Measurements from ENCODE around the gene NHSL2.

DNA sequence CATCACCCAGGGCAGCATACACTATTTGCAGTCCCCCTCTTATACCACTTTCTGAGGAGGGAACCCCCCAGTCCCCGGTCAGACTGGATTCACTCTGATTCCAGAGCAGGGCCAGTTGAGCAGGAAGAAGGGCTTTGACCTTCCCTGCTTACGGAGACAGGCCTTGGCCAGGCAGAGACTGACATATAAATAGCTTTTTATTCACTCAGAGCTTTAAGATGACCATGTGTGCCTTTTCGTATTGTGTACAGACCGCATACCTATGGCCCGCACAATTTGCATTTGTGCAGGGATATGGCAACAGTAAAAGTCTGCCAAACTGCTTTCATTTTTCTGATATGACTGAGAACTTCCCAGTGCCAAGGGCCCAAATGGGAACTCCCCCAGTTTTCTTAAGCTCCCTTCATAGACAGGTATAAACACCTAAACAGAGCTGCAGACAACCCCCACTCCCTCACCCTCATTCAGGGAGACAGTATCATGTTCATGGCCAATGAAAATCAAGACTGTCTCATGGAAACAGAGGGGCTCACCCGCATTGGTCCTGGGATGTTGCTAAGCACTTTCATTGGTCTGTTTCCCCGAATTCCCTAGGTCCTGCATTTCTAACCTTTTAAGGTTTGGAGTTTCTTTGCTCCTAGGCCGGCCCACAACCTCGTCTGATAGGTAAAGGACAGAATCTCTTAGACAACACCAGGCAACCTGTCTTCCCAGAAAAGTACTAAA is 135.1 kb downstream of the NHSL2 start:
- TF ChIP-seq TAF1 (IDR thresholded peaks at IDR 0.05; ENCODE audit: borderline replicate concordance, low read depth, low read length): no peak
- TF ChIP-seq, protein P1, sequence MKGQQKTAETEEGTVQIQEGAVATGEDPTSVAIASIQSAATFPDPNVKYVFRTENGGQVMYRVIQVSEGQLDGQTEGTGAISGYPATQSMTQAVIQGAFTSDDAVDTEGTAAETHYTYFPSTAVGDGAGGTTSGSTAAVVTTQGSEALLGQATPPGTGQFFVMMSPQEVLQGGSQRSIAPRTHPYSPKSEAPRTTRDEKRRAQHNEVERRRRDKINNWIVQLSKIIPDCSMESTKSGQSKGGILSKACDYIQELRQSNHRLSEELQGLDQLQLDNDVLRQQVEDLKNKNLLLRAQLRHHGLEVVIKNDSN (IDR thresholded peaks at IDR 0.05; ENCODE audit: borderline replicate concordance, low read depth): no peak
- TF ChIP-seq, protein P2, sequence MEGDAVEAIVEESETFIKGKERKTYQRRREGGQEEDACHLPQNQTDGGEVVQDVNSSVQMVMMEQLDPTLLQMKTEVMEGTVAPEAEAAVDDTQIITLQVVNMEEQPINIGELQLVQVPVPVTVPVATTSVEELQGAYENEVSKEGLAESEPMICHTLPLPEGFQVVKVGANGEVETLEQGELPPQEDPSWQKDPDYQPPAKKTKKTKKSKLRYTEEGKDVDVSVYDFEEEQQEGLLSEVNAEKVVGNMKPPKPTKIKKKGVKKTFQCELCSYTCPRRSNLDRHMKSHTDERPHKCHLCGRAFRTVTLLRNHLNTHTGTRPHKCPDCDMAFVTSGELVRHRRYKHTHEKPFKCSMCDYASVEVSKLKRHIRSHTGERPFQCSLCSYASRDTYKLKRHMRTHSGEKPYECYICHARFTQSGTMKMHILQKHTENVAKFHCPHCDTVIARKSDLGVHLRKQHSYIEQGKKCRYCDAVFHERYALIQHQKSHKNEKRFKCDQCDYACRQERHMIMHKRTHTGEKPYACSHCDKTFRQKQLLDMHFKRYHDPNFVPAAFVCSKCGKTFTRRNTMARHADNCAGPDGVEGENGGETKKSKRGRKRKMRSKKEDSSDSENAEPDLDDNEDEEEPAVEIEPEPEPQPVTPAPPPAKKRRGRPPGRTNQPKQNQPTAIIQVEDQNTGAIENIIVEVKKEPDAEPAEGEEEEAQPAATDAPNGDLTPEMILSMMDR (IDR thresholded peaks at IDR 0.05): no peak
- TF ChIP-seq, protein P3, sequence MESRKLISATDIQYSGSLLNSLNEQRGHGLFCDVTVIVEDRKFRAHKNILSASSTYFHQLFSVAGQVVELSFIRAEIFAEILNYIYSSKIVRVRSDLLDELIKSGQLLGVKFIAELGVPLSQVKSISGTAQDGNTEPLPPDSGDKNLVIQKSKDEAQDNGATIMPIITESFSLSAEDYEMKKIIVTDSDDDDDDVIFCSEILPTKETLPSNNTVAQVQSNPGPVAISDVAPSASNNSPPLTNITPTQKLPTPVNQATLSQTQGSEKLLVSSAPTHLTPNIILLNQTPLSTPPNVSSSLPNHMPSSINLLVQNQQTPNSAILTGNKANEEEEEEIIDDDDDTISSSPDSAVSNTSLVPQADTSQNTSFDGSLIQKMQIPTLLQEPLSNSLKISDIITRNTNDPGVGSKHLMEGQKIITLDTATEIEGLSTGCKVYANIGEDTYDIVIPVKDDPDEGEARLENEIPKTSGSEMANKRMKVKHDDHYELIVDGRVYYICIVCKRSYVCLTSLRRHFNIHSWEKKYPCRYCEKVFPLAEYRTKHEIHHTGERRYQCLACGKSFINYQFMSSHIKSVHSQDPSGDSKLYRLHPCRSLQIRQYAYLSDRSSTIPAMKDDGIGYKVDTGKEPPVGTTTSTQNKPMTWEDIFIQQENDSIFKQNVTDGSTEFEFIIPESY (IDR thresholded peaks at IDR 0.05; ENCODE audit: borderline replicate concordance, low read depth): no peak
- no peak for TF ChIP-seq POLR2AphosphoS5 (IDR thresholded peaks at IDR 0.05; ENCODE audit: low read depth, low read length)
- no peak for TF ChIP-seq RAD21 (IDR thresholded peaks at IDR 0.05; ENCODE audit: low read length)
